GM23248 (cell line): ENCODE data around the gene TGIF1. TPM values are rescaled to one million over a fixed set of nuclear protein-coding genes. Genes with fewer than 3 reads are reported as not detected.

Experiments used
- DNase-seq: peaks from one replicate; pipeline ENCODE4 v3.0.0-alpha.2; 2015
- H2AFZ ChIP-seq: fragments of 200-600 bp; sonication (generic); 2 replicates; pipeline ENCODE4 v1.6.1; 2016; ENCODE audit warnings: antibody characterized with exemption
- H3F3A ChIP-seq: fragments of 200-600 bp; sonication (generic); 2 replicates; pipeline ENCODE4 v1.6.1; 2016; ENCODE audit warnings: mild to moderate bottlenecking, antibody characterized with exemption, mixed run types; ENCODE audit not compliant: insufficient read depth
- H3K27ac ChIP-seq: fragments of 200-600 bp; sonication (generic); 2 replicates; pipeline ENCODE4 v1.5.1; 2016; ENCODE audit warnings: mild to moderate bottlenecking
- H3K27me3 ChIP-seq: fragments of 200-600 bp; sonication (generic); replicated peaks from 2 replicates; pipeline ENCODE4 v1.6.1; 2016; ENCODE audit warnings: mild to moderate bottlenecking; ENCODE audit not compliant: insufficient read depth
- H3K36me3 ChIP-seq: fragments of 200-600 bp; sonication (generic); 2 replicates; pipeline ENCODE4 v1.6.1; 2016; ENCODE audit warnings: low read depth, mild to moderate bottlenecking
- H3K4me1 ChIP-seq: fragments of 200-600 bp; sonication (generic); 2 replicates; pipeline ENCODE4 v1.6.1; 2016; ENCODE audit warnings: mild to moderate bottlenecking; ENCODE audit not compliant: insufficient read depth
- H3K4me2 ChIP-seq: fragments of 200-600 bp; sonication (generic); one replicate; pipeline ENCODE4 v1.6.1; 2016; ENCODE audit warnings: mild to moderate bottlenecking; ENCODE audit not compliant: unreplicated experiment
- H3K4me3 ChIP-seq: fragments of 200-600 bp; sonication (generic); 2 replicates; pipeline ENCODE4 v1.5.1; 2016; ENCODE audit warnings: mild to moderate bottlenecking
- H3K79me2 ChIP-seq: fragments of 200-600 bp; sonication (generic); 2 replicates; pipeline ENCODE4 v1.6.1; 2016; ENCODE audit warnings: mild to moderate bottlenecking; ENCODE audit not compliant: insufficient read depth
- H3K9ac ChIP-seq: fragments of 200-600 bp; sonication (generic); 2 replicates; pipeline ENCODE4 v1.6.1; 2016; ENCODE audit warnings: mild to moderate bottlenecking
- H3K9me2 ChIP-seq: fragments of 200-600 bp; sonication (generic); 2 replicates; pipeline ENCODE4 v1.6.1; 2016; ENCODE audit warnings: mixed run types, mild to moderate bottlenecking, moderate library complexity; ENCODE audit not compliant: insufficient read depth
- H3K9me3 ChIP-seq: fragments of 200-600 bp; sonication (generic); one replicate; pipeline ENCODE4 v1.6.1; 2017; ENCODE audit warnings: low read depth
- H4K20me1 ChIP-seq: fragments of 200-600 bp; sonication (generic); 2 replicates; pipeline ENCODE4 v1.6.0; 2016; ENCODE audit not compliant: insufficient read depth
- EZH2 ChIP-seq: fragments of 200-600 bp; sonication (generic); IDR thresholded peaks from 2 replicates; pipeline ENCODE4 v1.6.1; 2018; ENCODE audit warnings: antibody characterized with exemption, mild to moderate bottlenecking; ENCODE audit not compliant: insufficient read depth, poor library complexity, severe bottlenecking
- EZH2phosphoT487 ChIP-seq: fragments of 200-600 bp; sonication (generic); IDR thresholded peaks from 2 replicates; pipeline ENCODE4 v1.6.1; 2018; ENCODE audit warnings: antibody characterized with exemption, moderate library complexity, mild to moderate bottlenecking, low read depth; ENCODE audit not compliant: insufficient read depth
- WGBS, 2 experiments: methylation state at CpG; one replicate each; pipeline ENCODE4 v1.1.6; 2015 to 2017; ENCODE audit warnings: low lambda C conversion rate in 2 of 2, low coverage in 1 of 2; ENCODE audit errors: missing lambda C conversion rate in 2 of 2; 5-methylcytosine and 5-hydroxymethylcytosine counted together
- in situ Hi-C: fragments of 300-500 bp; cut with MboI; formaldehyde crosslinking; loops from 2 replicates; pipeline ENCODE4 v1.15.0; 2020
- polyA plus RNA-seq: library from polyadenylated mRNA; unstranded; fragments of >200 nt; fragmentation: Nextera tagmentation; extraction: Ambion mirVana; gene quantifications from 2 replicates; pipeline ENCODE4 v1.2.1, GENCODE V29; 2016
- total RNA-seq: library from RNA; depleted of rRNA; stranded (reverse); fragments of >200 nt; shearing (Covaris generic); gene quantifications from 2 replicates; pipeline ENCODE4 v1.2.3, GENCODE V29; 2014

TGIF1 gene
- total and polyA plus RNA-seq, 2 experiments from 2014 or later, result 88.0 to 122 TPM

GRCh38 chr18:3479978-3480509 is 30.1 kb downstream of the TGIF1 start:
- Histone ChIP-seq H3K9me3 (no peaks in the 10 kb centered on the region), H3K9ac (no peak overlapping the region), H4K20me1 (no peaks in the 10 kb centered on the region), H3K4me3 (no peak overlapping the region), H3K36me3 (no peaks in the 10 kb centered on the region), H3K9me2 (no peaks in the 10 kb centered on the region), H3F3A (no peaks in the 10 kb centered on the region), H3K79me2 (no peaks in the 10 kb centered on the region), H3K27me3 (no peaks in the 10 kb centered on the region), H2AFZ (no peak overlapping the region), H3K4me2 (no peak overlapping the region), H3K27ac (no peak overlapping the region), H3K4me1 (no peaks in the 10 kb centered on the region)
- DNase-seq, result no peak
- in situ Hi-C loops, result loop anchor here (10.0 kb wide), 1 partner anchor 55 kb away; no protein-coding TSS in a partner anchor
- WGBS, 2 experiments, result 74% methylated on average over 5 of the region's 5 CpGs
- TF ChIP-seq EZH2 (no peak), EZH2phosphoT487 (no peak)

DNA sequence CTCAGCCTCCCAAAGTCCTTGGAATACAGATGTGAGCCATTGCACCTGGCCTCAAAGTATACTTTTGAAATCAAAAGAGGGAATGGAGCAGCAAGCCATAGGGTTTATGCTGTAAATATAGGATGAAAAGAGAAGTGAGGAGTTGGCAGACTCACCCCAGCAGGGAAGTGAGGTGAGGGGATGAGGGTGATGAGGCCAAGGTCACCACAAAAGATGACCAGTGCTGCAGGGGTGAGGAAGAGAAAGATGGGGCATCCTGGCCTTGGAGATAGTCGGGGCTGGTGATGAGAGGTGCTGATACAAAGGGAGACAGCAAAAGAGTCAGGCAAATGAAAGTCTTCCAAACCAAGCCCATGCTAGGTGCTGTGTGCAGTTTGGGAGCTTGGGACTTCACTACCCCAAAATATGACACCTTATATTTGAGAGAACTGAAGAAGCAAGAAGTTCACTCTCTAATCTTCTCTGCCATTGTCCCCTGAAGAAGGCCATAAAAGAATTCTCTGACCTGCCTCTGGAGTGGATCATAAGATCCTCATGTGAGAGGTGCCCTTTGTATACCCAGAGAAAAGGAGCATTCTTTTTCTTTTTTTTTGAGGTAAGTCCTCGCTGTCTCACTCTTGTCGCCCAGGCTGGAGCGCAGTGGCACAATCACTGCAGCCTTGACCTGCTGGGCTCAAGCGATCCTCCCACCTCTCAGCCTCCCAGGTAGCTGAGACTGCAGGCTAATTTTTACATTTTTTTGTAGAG is 31.0 kb downstream of the TGIF1 start:
- Histone ChIP-seq H3K4me2 (no peak overlapping the region), H3K79me2 (no peaks in the 10 kb centered on the region), H3K4me1 (no peaks in the 10 kb centered on the region), H3K9me3 (no peaks in the 10 kb centered on the region), H3K36me3 (no peaks in the 10 kb centered on the region), H4K20me1 (no peaks in the 10 kb centered on the region), H3K27ac (no peak overlapping the region), H3K9ac (no peak overlapping the region), H3K9me2 (no peaks in the 10 kb centered on the region), H3F3A (no peaks in the 10 kb centered on the region), H3K4me3 (no peak overlapping the region), H3K27me3 (no peaks in the 10 kb centered on the region; the same call in 1 of the 2 replicates), H2AFZ (no peak overlapping the region)
- WGBS, 2 experiments, result 96 to 97% methylated on average over 5 of the region's 5 CpGs
- in situ Hi-C loops, result no loop called here
- no peak for DNase-seq
- no peak for TF ChIP-seq EZH2phosphoT487
- TF ChIP-seq EZH2, result no peak

- in situ Hi-C loops, result no loop called here
- no peaks in the 10 kb centered on the region for H3K36me3 ChIP-seq
- H3K4me1 ChIP-seq, result no peaks in the 10 kb centered on the region
- H3K9me2 ChIP-seq, result no peaks in the 10 kb centered on the region
- peak; percentile 46 for DNase-seq
- H3K27me3 ChIP-seq, result no peaks in the 10 kb centered on the region; the same call in 1 of the 2 replicates
- no peak overlapping the region for H2AFZ ChIP-seq
- no peaks in the 10 kb centered on the region for H3K9me3 ChIP-seq
- H4K20me1 ChIP-seq, result no peaks in the 10 kb centered on the region
- TF ChIP-seq EZH2, result no peak
- no peak for TF ChIP-seq EZH2phosphoT487
- no peak overlapping the region for H3K9ac ChIP-seq
- no peak overlapping the region for H3K27ac ChIP-seq
- no peaks in the 10 kb centered on the region for H3K79me2 ChIP-seq
- H3F3A ChIP-seq, result no peaks in the 10 kb centered on the region
- WGBS, 2 experiments, result 50 to 52% methylated on average over 5 of the region's 5 CpGs
- no peak overlapping the region for H3K4me3 ChIP-seq
- H3K4me2 ChIP-seq, result no peak overlapping the region
Measured at GRCh38 chr18:3481696-3482210, 31.8 kb downstream of the TGIF1 start.

DNA sequence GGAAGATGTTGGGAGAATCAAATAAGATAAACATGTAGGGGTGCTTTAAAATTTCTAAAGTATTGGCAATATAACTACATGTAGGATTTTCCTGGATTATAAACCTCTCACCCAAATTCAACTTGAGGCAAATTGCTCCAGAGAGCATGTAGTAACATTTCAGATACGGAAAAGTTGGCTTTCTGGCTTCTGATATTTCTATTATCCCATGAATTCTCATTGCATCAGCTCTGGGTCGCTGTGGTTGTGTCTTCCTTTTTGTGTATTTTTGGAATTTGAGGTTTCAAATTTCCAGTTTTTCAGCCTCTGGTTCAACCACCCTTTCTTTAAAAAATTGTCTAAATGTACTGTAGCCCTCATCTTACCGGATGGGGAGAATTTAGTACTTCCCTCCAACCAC is 32.3 kb downstream of the TGIF1 start:
- Histone ChIP-seq H3K4me1 (no peaks in the 10 kb centered on the region), H3K27me3 (no peaks in the 10 kb centered on the region; the same call in 1 of the 2 replicates), H3K4me2 (no peak overlapping the region), H3K4me3 (no peak overlapping the region), H3K36me3 (no peaks in the 10 kb centered on the region), H3F3A (no peaks in the 10 kb centered on the region), H3K9me3 (no peaks in the 10 kb centered on the region), H2AFZ (no peak overlapping the region), H3K9ac (no peak overlapping the region), H3K9me2 (no peaks in the 10 kb centered on the region), H4K20me1 (no peaks in the 10 kb centered on the region), H3K27ac (no peak overlapping the region), H3K79me2 (no peaks in the 10 kb centered on the region)
- TF ChIP-seq EZH2phosphoT487 (no peak), EZH2 (no peak)
- DNase-seq, result no peak
- WGBS, 2 experiments, result 79 to 84% methylated on average over 3 of the region's 3 CpGs
- in situ Hi-C loops, result no loop called here
